DOHH2 (cell line): ENCODE measurements around the gene DNER.

ENCODE experiments used
- H3F3A ChIP-seq: fragments of 200-600 bp; sonication (generic), shearing (Covaris generic); 2 replicates; pipeline ENCODE4 v1.6.0; 2016; ENCODE audit warnings: antibody characterized with exemption, mild to moderate bottlenecking; ENCODE audit not compliant: control insufficient read depth, insufficient read depth
- H3K27ac ChIP-seq: fragments of 200-600 bp; sonication (generic); 2 replicates; pipeline ENCODE4 v1.5.1; 2014; ENCODE audit warnings: low read depth, mild to moderate bottlenecking, low read length, moderate library complexity
- H3K27me3 ChIP-seq: fragments of 200-600 bp; sonication (generic); 2 replicates; pipeline ENCODE4 v1.6.1; 2014; ENCODE audit warnings: mild to moderate bottlenecking, low read length, mixed read lengths; ENCODE audit not compliant: control insufficient read depth
- H3K36me3 ChIP-seq: fragments of 200-600 bp; sonication (generic); 2 replicates; pipeline ENCODE4 v1.6.1; 2014; ENCODE audit warnings: mild to moderate bottlenecking, low read length, moderate library complexity, mixed read lengths; ENCODE audit not compliant: control insufficient read depth
- H3K4me1 ChIP-seq: fragments of 200-600 bp; sonication (generic); 2 replicates; pipeline ENCODE4 v1.6.1; 2014; ENCODE audit warnings: mild to moderate bottlenecking, low read length, mixed read lengths; ENCODE audit not compliant: control insufficient read depth
- H3K4me2 ChIP-seq: fragments of 200-600 bp; sonication (generic); 2 replicates; pipeline ENCODE4 v1.6.0; 2014; ENCODE audit warnings: mild to moderate bottlenecking, low read length, moderate library complexity
- H3K4me3 ChIP-seq: fragments of 200-600 bp; sonication (generic); 2 replicates; pipeline ENCODE4 v1.5.1; 2014; ENCODE audit warnings: mild to moderate bottlenecking, low read length, mixed read lengths
- H3K79me2 ChIP-seq: fragments of 200-600 bp; sonication (generic); 2 replicates; pipeline ENCODE4 v1.6.1; 2014; ENCODE audit warnings: mild to moderate bottlenecking, low read length, mixed read lengths; ENCODE audit not compliant: control insufficient read depth
- H3K9me2 ChIP-seq: fragments of 200-600 bp; sonication (generic); replicated peaks from 2 replicates; pipeline ENCODE4 v1.6.1; 2014; ENCODE audit warnings: mild to moderate bottlenecking, low read length, mixed read lengths; ENCODE audit not compliant: control insufficient read depth
- H3K9me3 ChIP-seq: fragments of 200-600 bp; sonication (generic); 2 replicates; pipeline ENCODE4 v1.6.1; 2014; ENCODE audit warnings: antibody characterized with exemption, low read length, mixed read lengths; ENCODE audit not compliant: control insufficient read depth, insufficient read depth
- H4K20me1 ChIP-seq: fragments of 200-600 bp; sonication (generic); 2 replicates; pipeline ENCODE4 v1.6.0; 2014; ENCODE audit warnings: low read depth, mild to moderate bottlenecking, antibody characterized with exemption, low read length, moderate library complexity; ENCODE audit not compliant: control insufficient read depth, insufficient read depth
- EZH2phosphoT487 ChIP-seq: fragments of 200-600 bp; sonication (generic); IDR thresholded peaks from 2 replicates; pipeline ENCODE4 v1.6.1; 2017; ENCODE audit warnings: borderline replicate concordance, mild to moderate bottlenecking, antibody characterized with exemption, low read length, moderate library complexity, mixed read lengths
- TF ChIP-seq, protein P1 (sequence below): fragments of 200-600 bp; sonication (generic); IDR thresholded peaks from one replicate; pipeline ENCODE4 v1.5.1; 2014; ENCODE audit warnings: antibody characterized with exemption, mild to moderate bottlenecking, low read depth, low read length; ENCODE audit not compliant: poor library complexity, severe bottlenecking

DNER gene

DNA sequence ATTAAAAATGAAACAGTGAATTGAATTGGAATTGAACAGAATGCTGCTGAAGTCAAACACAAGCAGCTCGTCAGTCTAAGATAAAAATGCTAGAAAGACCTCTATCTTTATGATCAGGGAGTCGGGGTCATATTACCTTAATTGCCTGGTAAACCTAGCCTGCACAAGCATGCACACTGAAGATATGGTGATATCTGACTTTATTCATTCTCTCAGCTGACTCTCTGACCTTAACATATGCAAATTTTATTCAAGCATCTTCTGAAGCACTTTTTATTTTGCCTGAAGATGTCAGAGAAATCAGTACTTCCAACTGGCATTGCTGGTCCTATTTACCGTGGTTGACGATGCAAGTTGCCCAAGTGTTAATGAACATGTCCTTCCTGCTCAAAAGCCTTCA, 56.4 kb downstream of the DNER start:
- Histone ChIP-seq H3K79me2 (no peaks in the 10 kb centered on the region), H3K4me1 (peaks cover 5% of the 10 kb centered on the region; the same call in 1 of the 2 replicates), H3F3A (no peaks in the 10 kb centered on the region)

GRCh38 chr2:229654437-229654836, 59.9 kb downstream of the DNER start:
- no peaks in the 10 kb centered on the region for H3K79me2 ChIP-seq
- H3K27ac ChIP-seq = no peak overlapping the region
- no peak for TF ChIP-seq EZH2phosphoT487
- TF ChIP-seq, protein P1, sequence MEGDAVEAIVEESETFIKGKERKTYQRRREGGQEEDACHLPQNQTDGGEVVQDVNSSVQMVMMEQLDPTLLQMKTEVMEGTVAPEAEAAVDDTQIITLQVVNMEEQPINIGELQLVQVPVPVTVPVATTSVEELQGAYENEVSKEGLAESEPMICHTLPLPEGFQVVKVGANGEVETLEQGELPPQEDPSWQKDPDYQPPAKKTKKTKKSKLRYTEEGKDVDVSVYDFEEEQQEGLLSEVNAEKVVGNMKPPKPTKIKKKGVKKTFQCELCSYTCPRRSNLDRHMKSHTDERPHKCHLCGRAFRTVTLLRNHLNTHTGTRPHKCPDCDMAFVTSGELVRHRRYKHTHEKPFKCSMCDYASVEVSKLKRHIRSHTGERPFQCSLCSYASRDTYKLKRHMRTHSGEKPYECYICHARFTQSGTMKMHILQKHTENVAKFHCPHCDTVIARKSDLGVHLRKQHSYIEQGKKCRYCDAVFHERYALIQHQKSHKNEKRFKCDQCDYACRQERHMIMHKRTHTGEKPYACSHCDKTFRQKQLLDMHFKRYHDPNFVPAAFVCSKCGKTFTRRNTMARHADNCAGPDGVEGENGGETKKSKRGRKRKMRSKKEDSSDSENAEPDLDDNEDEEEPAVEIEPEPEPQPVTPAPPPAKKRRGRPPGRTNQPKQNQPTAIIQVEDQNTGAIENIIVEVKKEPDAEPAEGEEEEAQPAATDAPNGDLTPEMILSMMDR = no peak
- H3K4me1 ChIP-seq = no peaks in the 10 kb centered on the region
- H3K9me3 ChIP-seq = no peaks in the 10 kb centered on the region
- H3K4me2 ChIP-seq = no peak overlapping the region
- H3K4me3 ChIP-seq = no peak overlapping the region
- H3K36me3 ChIP-seq = no peaks in the 10 kb centered on the region
- no peaks in the 10 kb centered on the region for H3F3A ChIP-seq
- no peaks in the 10 kb centered on the region for H3K27me3 ChIP-seq
- no peaks in the 10 kb centered on the region for H3K9me2 ChIP-seq
- H4K20me1 ChIP-seq = no peaks in the 10 kb centered on the region

More for the DNA sequence above, 56.4 kb downstream of the DNER start:
- no peak overlapping the region for H3K27ac ChIP-seq
- no peaks in the 10 kb centered on the region for H3K36me3 ChIP-seq
- no peaks in the 10 kb centered on the region for H3K9me3 ChIP-seq
- H4K20me1 ChIP-seq = no peaks in the 10 kb centered on the region
- H3K4me2 ChIP-seq = no peak overlapping the region
- H3K9me2 ChIP-seq = no peaks in the 10 kb centered on the region
- H3K27me3 ChIP-seq = no peaks in the 10 kb centered on the region
- no peak for TF ChIP-seq EZH2phosphoT487
- TF ChIP-seq, protein P1 = no peak
- no peak overlapping the region for H3K4me3 ChIP-seq

GRCh38 chr2:229653531-229653930, 60.8 kb downstream of the DNER start:
- Histone ChIP-seq H3K27me3 (no peaks in the 10 kb centered on the region), H3K36me3 (no peaks in the 10 kb centered on the region), H3K4me3 (no peak overlapping the region), H3K4me2 (no peak overlapping the region), H3K4me1 (no peaks in the 10 kb centered on the region), H4K20me1 (no peaks in the 10 kb centered on the region), H3K79me2 (no peaks in the 10 kb centered on the region), H3K9me3 (no peaks in the 10 kb centered on the region), H3F3A (no peaks in the 10 kb centered on the region), H3K27ac (no peak overlapping the region), H3K9me2 (no peaks in the 10 kb centered on the region)
- TF ChIP-seq EZH2phosphoT487 = no peak
- TF ChIP-seq, protein P1 = no peak

DNA sequence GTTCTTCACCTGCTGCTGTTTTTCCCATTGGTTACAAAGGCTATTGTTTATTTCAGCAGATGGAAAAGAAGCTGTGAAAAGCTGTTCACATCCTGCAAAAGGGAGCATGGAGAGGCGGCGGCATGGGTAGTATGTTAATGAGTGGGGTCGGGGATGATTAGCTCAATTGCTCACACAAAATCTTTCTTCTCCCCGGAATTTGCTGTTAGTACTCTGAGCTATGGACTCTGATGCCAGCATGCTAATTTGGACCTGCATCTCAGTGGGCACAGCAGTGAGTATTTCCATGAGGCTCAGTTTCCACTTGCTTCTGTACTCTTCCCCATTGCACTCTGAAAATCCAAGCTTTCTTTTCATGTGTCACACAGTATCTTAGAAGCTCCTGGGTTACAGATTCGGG, 61.6 kb downstream of the DNER start:
- Histone ChIP-seq H3K4me1 (no peaks in the 10 kb centered on the region), H3K27me3 (no peaks in the 10 kb centered on the region), H4K20me1 (no peaks in the 10 kb centered on the region), H3K36me3 (no peaks in the 10 kb centered on the region), H3F3A (no peaks in the 10 kb centered on the region), H3K27ac (no peak overlapping the region), H3K4me3 (no peak overlapping the region), H3K9me2 (no peaks in the 10 kb centered on the region), H3K9me3 (no peaks in the 10 kb centered on the region), H3K4me2 (no peak overlapping the region), H3K79me2 (no peaks in the 10 kb centered on the region)
- TF ChIP-seq, protein P1 = no peak
- no peak for TF ChIP-seq EZH2phosphoT487
